Fibroblast of lung (primary cell): ENCODE results near the gene CELSR2.

Source experiments
- CTCF ChIP-seq, 2 donors: IDR thresholded peaks in 1 of 2; conservative IDR thresholded peaks in 1 of 2; 1 replicate in 1 of 2; 2 replicates in 1 of 2; pipeline ENCODE4 v1.5.1; 2011 to 2012; ENCODE audit warnings: low read length in 2 of 2, control low read depth in 1 of 2, inconsistent platforms in 1 of 2, low read depth in 1 of 2, mild to moderate bottlenecking in 1 of 2
- EZH2 ChIP-seq: IDR thresholded peaks from 2 replicates; pipeline ENCODE4 v1.5.1; 2012; ENCODE audit warnings: low read length, control low read depth, mild to moderate bottlenecking; ENCODE audit errors: missing control alignments

- TF ChIP-seq CTCF (conservative IDR thresholded peaks at IDR 0.05 in 1 of 2, IDR thresholded peaks at IDR 0.05 in 1 of 2; ENCODE audit: low read depth in 1 of 2, low read length in 2 of 2), result no peak
- TF ChIP-seq EZH2, result no peak
Observed at GRCh38 chr1:109271458-109271857, 22.1 kb downstream of the CELSR2 start.
